H9 (cell line): ENCODE data around the gene CC2D1A. TPM values are rescaled to one million over a fixed set of nuclear protein-coding genes. Genes with fewer than 3 reads are reported as not detected.

Experiments
- DNase-seq: peaks from one replicate; pipeline ENCODE4 v3.0.0-alpha.2; 2017
- H2AFZ ChIP-seq: one replicate; pipeline ENCODE4 v1.6.1; 2013; ENCODE audit warnings: mild to moderate bottlenecking, low read length, control low read depth, moderate library complexity
- H2AK5ac ChIP-seq: 2 replicates; pipeline ENCODE4 v1.6.1; 2013; ENCODE audit warnings: low read length, control low read depth, mixed read lengths; ENCODE audit not compliant: insufficient read length
- H2BK120ac ChIP-seq: one replicate; pipeline ENCODE4 v1.6.1; 2013; ENCODE audit warnings: low read depth, mild to moderate bottlenecking, low read length, control low read depth, inconsistent platforms; ENCODE audit not compliant: poor library complexity, severe bottlenecking
- H2BK12ac ChIP-seq: 2 replicates; pipeline ENCODE4 v1.6.1; 2013; ENCODE audit warnings: low read length, control low read depth, mixed read lengths, low read depth; ENCODE audit not compliant: insufficient read length
- H2BK15ac ChIP-seq: 2 replicates; pipeline ENCODE4 v1.6.1; 2013; ENCODE audit warnings: low read depth, low read length, control low read depth
- H2BK20ac ChIP-seq: one replicate; pipeline ENCODE4 v1.6.1; 2013; ENCODE audit warnings: low read depth, mild to moderate bottlenecking, low read length, control low read depth, inconsistent platforms; ENCODE audit not compliant: poor library complexity, severe bottlenecking
- H2BK5ac ChIP-seq: 2 replicates; pipeline ENCODE4 v1.6.1; 2013; ENCODE audit warnings: low read length, control low read depth, mixed read lengths; ENCODE audit not compliant: insufficient read length
- H3K14ac ChIP-seq: 2 replicates; pipeline ENCODE4 v1.6.1; 2013; ENCODE audit warnings: low read length, control low read depth; ENCODE audit not compliant: insufficient read depth
- H3K18ac ChIP-seq: 2 replicates; pipeline ENCODE4 v1.6.1; 2013; ENCODE audit warnings: low read depth, mild to moderate bottlenecking, mixed read lengths, low read length, control low read depth; ENCODE audit not compliant: insufficient read length
- H3K23ac ChIP-seq: 2 replicates; pipeline ENCODE4 v1.6.1; 2013; ENCODE audit warnings: low read length, control low read depth, mixed read lengths, low read depth; ENCODE audit not compliant: insufficient read length
- H3K23me2 ChIP-seq: 2 replicates; pipeline ENCODE4 v1.6.1; 2013; ENCODE audit warnings: low read depth, mild to moderate bottlenecking, mixed read lengths, low read length, control low read depth; ENCODE audit not compliant: insufficient read length, poor library complexity, severe bottlenecking
- H3K27ac ChIP-seq: 2 replicates; pipeline ENCODE4 v1.5.1; 2013; ENCODE audit warnings: low read length, control low read depth, mixed read lengths, low read depth; ENCODE audit not compliant: insufficient read length
- H3K27me3 ChIP-seq: 2 replicates; pipeline ENCODE4 v1.6.1; 2013; ENCODE audit warnings: low read length, control low read depth, inconsistent platforms; ENCODE audit not compliant: insufficient read depth
- H3K4ac ChIP-seq: 2 replicates; pipeline ENCODE4 v1.6.1; 2013; ENCODE audit warnings: low read depth, mild to moderate bottlenecking, control low read depth, inconsistent platforms, low read length, moderate library complexity
- H3K4me1 ChIP-seq: 2 replicates; pipeline ENCODE4 v1.6.1; 2013; ENCODE audit warnings: low read length, control low read depth, inconsistent platforms; ENCODE audit not compliant: insufficient read depth
- H3K4me2 ChIP-seq: 2 replicates; pipeline ENCODE4 v1.6.1; 2013; ENCODE audit warnings: low read length, control low read depth, mixed read lengths; ENCODE audit not compliant: insufficient read length, insufficient read depth
- H3K56ac ChIP-seq: 2 replicates; pipeline ENCODE4 v1.6.1; 2013; ENCODE audit warnings: low read depth, mild to moderate bottlenecking, mixed read lengths, low read length, control low read depth; ENCODE audit not compliant: insufficient read length
- H3K79me1 ChIP-seq: 2 replicates; pipeline ENCODE4 v1.6.1; 2013; ENCODE audit warnings: low read depth, mild to moderate bottlenecking, moderate library complexity, low read length, control low read depth, inconsistent platforms; ENCODE audit not compliant: insufficient read depth, poor library complexity, severe bottlenecking
- H3K79me2 ChIP-seq: 2 replicates; pipeline ENCODE4 v1.6.1; 2013; ENCODE audit warnings: low read length, control low read depth, inconsistent platforms; ENCODE audit not compliant: insufficient read depth
- H3K9ac ChIP-seq: 2 replicates; pipeline ENCODE4 v1.6.1; 2013; ENCODE audit warnings: low read length, control low read depth, mixed read lengths; ENCODE audit not compliant: insufficient read length; ENCODE audit errors: extremely low read depth
- H3K9me3 ChIP-seq: one replicate; pipeline ENCODE4 v1.6.1; 2013; ENCODE audit warnings: low read depth, low read length, inconsistent platforms; ENCODE audit not compliant: control insufficient read depth
- H3T11ph ChIP-seq: one replicate; pipeline ENCODE4 v1.6.1; 2013; ENCODE audit warnings: mild to moderate bottlenecking, low read length, control low read depth, inconsistent platforms
- H4K20me1 ChIP-seq: one replicate; pipeline ENCODE4 v1.6.1; 2013; ENCODE audit not compliant: control insufficient read depth, insufficient read length, insufficient read depth
- H4K5ac ChIP-seq: 2 replicates; pipeline ENCODE4 v1.6.1; 2013; ENCODE audit warnings: low read depth, mild to moderate bottlenecking, mixed read lengths, low read length, control low read depth; ENCODE audit not compliant: insufficient read length
- H4K8ac ChIP-seq: replicated peaks from 2 replicates; pipeline ENCODE4 v1.6.1; 2013; ENCODE audit warnings: low read length, control low read depth, mixed read lengths, low read depth; ENCODE audit not compliant: insufficient read length
- H4K91ac ChIP-seq: 2 replicates; pipeline ENCODE4 v1.6.1; 2013; ENCODE audit warnings: low read depth, mild to moderate bottlenecking, moderate library complexity, mixed read lengths, low read length, control low read depth; ENCODE audit not compliant: insufficient read length
- H3K27ac Mint-ChIP-seq, 3 experiments: 2 replicates in 2 of 3; 3 replicates in 1 of 3; pipeline ENCODE4 v1.8.0; 2020 to 2021; ENCODE audit warnings: mixed read lengths in 3 of 3, mild to moderate bottlenecking in 1 of 3, moderate library complexity in 1 of 3
- H3K27me3 Mint-ChIP-seq: 2 replicates; pipeline ENCODE4 v1.8.0; 2021; ENCODE audit warnings: low read depth, mild to moderate bottlenecking, moderate library complexity, mixed read lengths
- H3K36me3 Mint-ChIP-seq, 3 experiments: 2 replicates in 2 of 3; 3 replicates in 1 of 3; pipeline ENCODE4 v1.8.0; 2020 to 2021; ENCODE audit warnings: low read depth in 3 of 3, mixed read lengths in 3 of 3; ENCODE audit not compliant: insufficient read depth in 1 of 3
- H3K4me1 Mint-ChIP-seq, 2 experiments: 2 replicates each; pipeline ENCODE4 v1.8.0; 2020; ENCODE audit warnings: mixed read lengths in 2 of 2
- H3K4me3 Mint-ChIP-seq, 2 experiments: 2 replicates in 1 of 2; 3 replicates in 1 of 2; pipeline ENCODE4 v1.8.0; 2020 to 2021; ENCODE audit warnings: mild to moderate bottlenecking in 2 of 2, mixed read lengths in 2 of 2, moderate library complexity in 1 of 2
- H3K9me3 Mint-ChIP-seq, 2 experiments: 2 replicates in 1 of 2; 3 replicates in 1 of 2; pipeline ENCODE4 v1.8.0; 2020; ENCODE audit warnings: mild to moderate bottlenecking in 2 of 2, mixed read lengths in 2 of 2, moderate library complexity in 1 of 2
- WGBS: extraction: QIAGEN DNeasy Blood & Tissue Kit; methylation state at CpG from one replicate; pipeline ENCODE4 v1.1.7; 2013; ENCODE audit warnings: missing lambda C conversion rate, low lambda C conversion rate, mixed read lengths; ENCODE audit not compliant: insufficient read length; ENCODE audit errors: extremely low coverage; 5-methylcytosine and 5-hydroxymethylcytosine counted together
- total RNA-seq: library from RNA; stranded (reverse); gene quantifications from 2 replicates; pipeline ENCODE4 v1.2.1, GENCODE V29; 2021
- TF ChIP-seq, protein P1 (sequence below): fragments of 200-600 bp; sonication (generic); conservative IDR thresholded peaks from 3 replicates; pipeline ENCODE4 v1.8.0; 2021; ENCODE audit warnings: antibody characterized with exemption, mild to moderate bottlenecking

CC2D1A gene
- total RNA-seq, 1 experiment from 2014 or later = 48.5 TPM

DNA sequence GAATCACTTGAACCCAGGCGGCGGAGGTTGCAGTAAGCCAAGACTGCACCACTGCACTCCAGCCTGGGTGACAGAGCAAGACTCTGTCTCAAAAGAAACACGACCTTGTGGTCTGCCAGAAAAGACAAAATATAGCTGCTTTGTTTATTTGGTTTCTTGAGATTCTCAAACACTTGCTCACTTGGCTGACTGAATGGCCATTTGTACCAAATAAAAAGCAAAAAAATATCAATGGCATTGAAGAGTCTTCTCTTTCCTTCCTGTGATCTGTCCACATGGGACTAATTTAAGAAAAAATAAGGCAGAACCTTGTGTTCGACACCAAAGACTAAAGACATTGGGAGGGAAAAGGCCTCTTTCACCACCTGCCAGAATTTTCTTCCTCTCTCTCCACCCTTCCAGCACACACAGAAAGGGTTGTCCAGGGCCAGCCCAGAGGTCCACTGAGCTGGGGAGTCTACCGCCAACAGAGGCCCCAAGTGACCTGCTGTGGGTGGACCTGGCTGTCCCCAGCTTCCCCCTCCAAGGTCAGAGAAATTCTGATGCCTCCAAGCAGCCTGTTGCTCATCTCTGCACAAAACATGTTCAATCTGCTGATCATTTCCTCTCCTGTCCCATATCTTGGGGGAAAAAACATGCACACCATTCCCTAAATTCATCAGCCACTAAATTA lies 6.0 kb upstream of the CC2D1A start:
- Mint-ChIP-seq H3K27ac (no peak overlapping the region), H3K36me3 (no peaks in the 10 kb centered on the region), H3K9me3 (no peaks in the 10 kb centered on the region; a peak in 1 of 5 replicates), H3K4me3 (no peak overlapping the region), H3K4me1 (no peaks in the 10 kb centered on the region), H3K27me3 (peaks cover 5% of the 10 kb centered on the region)
- no peak overlapping the region for H3K4ac ChIP-seq
- no CpG with 5 or more reads among the region's 5 CpGs for WGBS
- H4K20me1 ChIP-seq = no peaks in the 10 kb centered on the region
- H3K56ac ChIP-seq = no peak overlapping the region
- H3K4me2 ChIP-seq = no peak overlapping the region
- no peak overlapping the region for H3K27ac ChIP-seq
- H2BK120ac ChIP-seq = no peak overlapping the region
- H3K18ac ChIP-seq = no peak overlapping the region
- H3K79me2 ChIP-seq = no peaks in the 10 kb centered on the region
- TF ChIP-seq, protein P1, sequence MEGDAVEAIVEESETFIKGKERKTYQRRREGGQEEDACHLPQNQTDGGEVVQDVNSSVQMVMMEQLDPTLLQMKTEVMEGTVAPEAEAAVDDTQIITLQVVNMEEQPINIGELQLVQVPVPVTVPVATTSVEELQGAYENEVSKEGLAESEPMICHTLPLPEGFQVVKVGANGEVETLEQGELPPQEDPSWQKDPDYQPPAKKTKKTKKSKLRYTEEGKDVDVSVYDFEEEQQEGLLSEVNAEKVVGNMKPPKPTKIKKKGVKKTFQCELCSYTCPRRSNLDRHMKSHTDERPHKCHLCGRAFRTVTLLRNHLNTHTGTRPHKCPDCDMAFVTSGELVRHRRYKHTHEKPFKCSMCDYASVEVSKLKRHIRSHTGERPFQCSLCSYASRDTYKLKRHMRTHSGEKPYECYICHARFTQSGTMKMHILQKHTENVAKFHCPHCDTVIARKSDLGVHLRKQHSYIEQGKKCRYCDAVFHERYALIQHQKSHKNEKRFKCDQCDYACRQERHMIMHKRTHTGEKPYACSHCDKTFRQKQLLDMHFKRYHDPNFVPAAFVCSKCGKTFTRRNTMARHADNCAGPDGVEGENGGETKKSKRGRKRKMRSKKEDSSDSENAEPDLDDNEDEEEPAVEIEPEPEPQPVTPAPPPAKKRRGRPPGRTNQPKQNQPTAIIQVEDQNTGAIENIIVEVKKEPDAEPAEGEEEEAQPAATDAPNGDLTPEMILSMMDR = no peak
- no peak overlapping the region for H3K14ac ChIP-seq
- no peak overlapping the region for H2AK5ac ChIP-seq
- no peak overlapping the region for H2BK12ac ChIP-seq
- no peak overlapping the region for H3T11ph ChIP-seq
- no peaks in the 10 kb centered on the region for H3K79me1 ChIP-seq
- no peak overlapping the region for H3K23ac ChIP-seq
- no peak overlapping the region for H4K5ac ChIP-seq
- no peaks in the 10 kb centered on the region for H3K9me3 ChIP-seq
- no peak overlapping the region for H3K9ac ChIP-seq
- H3K27me3 ChIP-seq = no peaks in the 10 kb centered on the region
- no peak overlapping the region for H2BK20ac ChIP-seq
- H3K23me2 ChIP-seq = no peaks in the 10 kb centered on the region
- H4K8ac ChIP-seq = no peak overlapping the region
- H3K4me1 ChIP-seq = no peaks in the 10 kb centered on the region
- H2BK15ac ChIP-seq = no peak overlapping the region
- H2AFZ ChIP-seq = no peak overlapping the region
- no peak overlapping the region for H4K91ac ChIP-seq
- no peak for DNase-seq
- no peak overlapping the region for H2BK5ac ChIP-seq
